A673 (cell line): ENCODE measurements around the gene ARRDC2. TPM values are rescaled to one million over a fixed set of nuclear protein-coding genes. Genes with fewer than 3 reads are reported as not detected.

Experiments
- BruUV-seq: library from RNA; stranded (reverse); fragments of 400-500 nt; replicated peaks from 2 replicates; lab custom pipeline; 2021; lab: Mats Ljungman, UMichigan
- CTCF ChIA-PET: fragments of 300-600 bp; sonication (Branson Sonifier 250); formaldehyde crosslinking; loops from one replicate; lab custom pipeline; 2022; ENCODE audit warnings: antibody characterized with exemption; lab: Charles Lee
- POLR2A ChIA-PET: fragments of 300-600 bp; sonication (Branson Sonifier 250); formaldehyde crosslinking; loops from one replicate; lab custom pipeline; 2022; ENCODE audit warnings: antibody characterized with exemption; ENCODE audit not compliant: low non-redundant PET; lab: Charles Lee
- DNase-seq: peaks from one replicate; pipeline ENCODE4 v3.0.0-alpha.2; 2015; ENCODE audit warnings: low spot score
- H3K27ac ChIP-seq: fragments of 200-600 bp; sonication (generic); 2 replicates; pipeline ENCODE4 v1.5.1; 2016; ENCODE audit warnings: mixed run types, low read depth, mild to moderate bottlenecking, mixed read lengths, antibody characterized with exemption, low read length; ENCODE audit not compliant: poor library complexity, severe bottlenecking
- H3K27me3 ChIP-seq: fragments of 200-600 bp; sonication (generic); replicated peaks from 2 replicates; pipeline ENCODE4 v1.6.1; 2017; ENCODE audit warnings: mixed run types, low read depth, mild to moderate bottlenecking, mixed read lengths, antibody characterized with exemption, low read length; ENCODE audit not compliant: insufficient read depth, poor library complexity
- H3K36me3 ChIP-seq: fragments of 200-600 bp; sonication (generic); 2 replicates; pipeline ENCODE4 v1.6.1; 2016; ENCODE audit warnings: mixed run types, mild to moderate bottlenecking, mixed read lengths, antibody characterized with exemption, low read length; ENCODE audit not compliant: insufficient read depth, poor library complexity, severe bottlenecking
- H3K4me1 ChIP-seq: fragments of 200-600 bp; sonication (generic); 2 replicates; pipeline ENCODE4 v1.6.1; 2017; ENCODE audit warnings: mixed run types, mild to moderate bottlenecking, mixed read lengths, antibody characterized with exemption, low read length; ENCODE audit not compliant: insufficient read depth, poor library complexity, severe bottlenecking
- H3K4me3 ChIP-seq: fragments of 200-600 bp; sonication (generic); 2 replicates; pipeline ENCODE4 v1.5.1; 2016; ENCODE audit warnings: low read depth, mixed run types, mild to moderate bottlenecking, mixed read lengths, low read length; ENCODE audit not compliant: poor library complexity, severe bottlenecking
- H3K9me3 ChIP-seq: fragments of 200-600 bp; sonication (generic); 2 replicates; pipeline ENCODE4 v1.6.1; 2016; ENCODE audit warnings: mixed run types, low read depth, mild to moderate bottlenecking, mixed read lengths, antibody characterized with exemption, low read length; ENCODE audit not compliant: poor library complexity, severe bottlenecking
- CTCF ChIP-seq: fragments of 300-800, 200-600 bp; sonication (generic); conservative IDR thresholded peaks from 2 replicates; pipeline ENCODE4 v1.5.1; 2017; ENCODE audit warnings: low read depth, mild to moderate bottlenecking, antibody characterized with exemption, low read length, moderate library complexity, mixed read lengths
- EZH2 ChIP-seq: fragments of 200-600 bp; sonication (generic); IDR thresholded peaks from 2 replicates; pipeline ENCODE4 v1.6.1; 2017; ENCODE audit warnings: borderline replicate concordance, low read depth, mild to moderate bottlenecking, mixed read lengths, antibody characterized with exemption, low read length; ENCODE audit not compliant: poor library complexity, severe bottlenecking
- intact Hi-C: fragments of 100-400 bp; cut with micrococcal nuclease; formaldehyde crosslinking; loops from one replicate; pipeline ENCODE4 v1.10.0; 2022; ENCODE audit not compliant: unreplicated experiment
- total RNA-seq: library from RNA; stranded (reverse); gene quantifications from 2 replicates; pipeline ENCODE4 v1.2.3, GENCODE V29; 2021

The ARRDC2 gene
- total RNA-seq, 1 experiment from 2014 or later = 11.7 TPM

GRCh38 chr19:18021121-18021755, 13.3 kb downstream of the ARRDC2 start:
- BruUV-seq = no TSS peak
- TF ChIP-seq EZH2 (no peak), CTCF (no peak)
- intact Hi-C loops = no loop called here
- ChIA-PET CTCF (interaction anchor here (1.0 kb wide), 1 partner anchor 13 kb away, joined by 7 read pairs; the partner anchor contains the start of gene ARRDC2), POLR2A (no interaction called here)
- peak overlapping the region; percentile 51 for H3K27ac ChIP-seq
- no peak overlapping the region for H3K4me3 ChIP-seq
- H3K9me3 ChIP-seq = no peaks in the 10 kb centered on the region
- no peaks in the 10 kb centered on the region for H3K36me3 ChIP-seq
- H3K27me3 ChIP-seq = no peaks in the 10 kb centered on the region
- H3K4me1 ChIP-seq = peaks cover 43% of the 10 kb centered on the region
- DNase-seq = peak; percentile 80

- peak overlapping the region; percentile 83 for H3K27ac ChIP-seq
- CTCF ChIA-PET = no interaction called here
- peak; percentile 95 for DNase-seq
- peaks cover 37% of the 10 kb centered on the region for H3K4me1 ChIP-seq
- POLR2A ChIA-PET = no interaction called here
- no peaks in the 10 kb centered on the region for H3K27me3 ChIP-seq
- intact Hi-C loops = no loop called here
- no peak overlapping the region for H3K4me3 ChIP-seq
- no peaks in the 10 kb centered on the region for H3K36me3 ChIP-seq
- H3K9me3 ChIP-seq = no peaks in the 10 kb centered on the region
- TF ChIP-seq CTCF (no peak), EZH2 (no peak)
- no TSS peak for BruUV-seq
These were observed 15.8 kb downstream of the ARRDC2 start for GRCh38 chr19:18023622-18024251.

- no peak overlapping the region for H3K4me3 ChIP-seq
- ChIA-PET CTCF (no interaction called here), POLR2A (no interaction called here)
- no peaks in the 10 kb centered on the region for H3K36me3 ChIP-seq
- intact Hi-C loops = no loop called here
- TF ChIP-seq CTCF (no peak), EZH2 (no peak)
- H3K4me1 ChIP-seq = peaks cover 25% of the 10 kb centered on the region
- H3K9me3 ChIP-seq = no peaks in the 10 kb centered on the region
- no peak for DNase-seq
- no peaks in the 10 kb centered on the region for H3K27me3 ChIP-seq
- no TSS peak for BruUV-seq
- no peak overlapping the region for H3K27ac ChIP-seq
These were observed 19.2 kb downstream of the ARRDC2 start for GRCh38 chr19:18027151-18027550.
